ENCODE measurements around the gene CELF2.

CELF2 gene

DNA sequence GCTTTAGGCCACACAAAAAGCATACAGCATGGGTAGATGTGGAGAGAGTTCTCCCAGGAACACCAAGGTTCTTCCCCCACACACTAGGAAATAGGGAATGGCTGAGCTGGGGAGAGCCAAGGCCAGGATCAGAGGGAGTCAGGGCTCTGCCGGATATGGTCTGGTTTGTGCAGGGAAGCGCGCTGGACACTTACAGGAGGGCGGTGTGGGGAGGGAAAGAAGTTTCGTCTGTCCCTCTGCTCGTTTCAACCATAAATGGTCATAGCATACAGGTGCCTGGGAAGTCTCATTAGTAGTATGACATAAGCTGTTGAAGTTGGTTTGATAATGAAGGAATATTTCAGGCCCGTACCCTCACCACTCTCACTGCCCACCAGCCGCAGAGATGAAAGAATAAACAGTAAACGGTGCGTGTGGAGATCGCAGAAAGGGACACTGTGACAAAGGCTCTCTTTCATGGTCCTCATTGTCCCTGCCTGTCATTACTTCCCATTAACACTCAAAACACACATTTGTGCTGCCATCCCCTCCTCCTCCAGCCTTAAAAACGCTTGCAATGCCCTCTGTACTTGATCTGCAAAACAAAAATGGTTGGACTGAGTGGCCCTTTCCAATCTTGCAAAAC is 207.2 kb downstream of the CELF2 start:
- Mint-ChIP-seq H3K4me3 (no peak overlapping the region), H3K36me3 (ENCODE audit: low read depth) (no peaks in the 10 kb centered on the region), H3K4me1 (peaks cover 15% of the 10 kb centered on the region), H3K9me3 (no peaks in the 10 kb centered on the region), H3K27me3 (ENCODE audit: low read depth, poor library complexity) (no peaks in the 10 kb centered on the region), H3K27ac (peak overlapping the region; percentile 73)
- no peak for DNase-seq
- TF ChIP-seq, protein P1, sequence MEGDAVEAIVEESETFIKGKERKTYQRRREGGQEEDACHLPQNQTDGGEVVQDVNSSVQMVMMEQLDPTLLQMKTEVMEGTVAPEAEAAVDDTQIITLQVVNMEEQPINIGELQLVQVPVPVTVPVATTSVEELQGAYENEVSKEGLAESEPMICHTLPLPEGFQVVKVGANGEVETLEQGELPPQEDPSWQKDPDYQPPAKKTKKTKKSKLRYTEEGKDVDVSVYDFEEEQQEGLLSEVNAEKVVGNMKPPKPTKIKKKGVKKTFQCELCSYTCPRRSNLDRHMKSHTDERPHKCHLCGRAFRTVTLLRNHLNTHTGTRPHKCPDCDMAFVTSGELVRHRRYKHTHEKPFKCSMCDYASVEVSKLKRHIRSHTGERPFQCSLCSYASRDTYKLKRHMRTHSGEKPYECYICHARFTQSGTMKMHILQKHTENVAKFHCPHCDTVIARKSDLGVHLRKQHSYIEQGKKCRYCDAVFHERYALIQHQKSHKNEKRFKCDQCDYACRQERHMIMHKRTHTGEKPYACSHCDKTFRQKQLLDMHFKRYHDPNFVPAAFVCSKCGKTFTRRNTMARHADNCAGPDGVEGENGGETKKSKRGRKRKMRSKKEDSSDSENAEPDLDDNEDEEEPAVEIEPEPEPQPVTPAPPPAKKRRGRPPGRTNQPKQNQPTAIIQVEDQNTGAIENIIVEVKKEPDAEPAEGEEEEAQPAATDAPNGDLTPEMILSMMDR (IDR thresholded peaks at IDR 0.05) = no peak

DNA sequence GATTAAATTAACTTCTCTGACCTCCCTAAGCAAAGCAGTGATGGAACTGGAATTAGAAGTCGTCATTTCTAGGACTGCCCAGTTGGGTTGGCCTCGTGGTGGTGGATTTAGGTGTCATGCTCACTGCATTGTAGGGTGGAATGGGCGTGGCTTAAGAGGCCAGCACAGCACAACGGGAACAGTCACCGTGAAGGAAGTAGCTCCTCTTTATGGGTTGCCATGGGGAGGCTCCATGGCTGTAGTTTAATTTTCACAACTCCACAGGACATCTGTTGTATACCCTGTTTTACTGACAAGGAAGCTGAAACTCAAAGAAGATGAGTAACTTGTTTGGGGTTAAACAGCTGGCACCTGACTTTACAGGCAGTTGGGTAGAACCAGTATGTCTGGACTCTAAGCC is 208.3 kb downstream of the CELF2 start:
- no peaks in the 10 kb centered on the region for H3K27me3 Mint-ChIP-seq (ENCODE audit: low read depth, poor library complexity)
- DNase-seq = no peak
- H3K27ac Mint-ChIP-seq = no peak overlapping the region
- H3K4me3 Mint-ChIP-seq = no peak overlapping the region
- H3K36me3 Mint-ChIP-seq (ENCODE audit: low read depth) = no peaks in the 10 kb centered on the region
- peaks cover 25% of the 10 kb centered on the region for H3K4me1 Mint-ChIP-seq
- TF ChIP-seq, protein P1 (IDR thresholded peaks at IDR 0.05) = no peak
- no peaks in the 10 kb centered on the region for H3K9me3 Mint-ChIP-seq

DNA sequence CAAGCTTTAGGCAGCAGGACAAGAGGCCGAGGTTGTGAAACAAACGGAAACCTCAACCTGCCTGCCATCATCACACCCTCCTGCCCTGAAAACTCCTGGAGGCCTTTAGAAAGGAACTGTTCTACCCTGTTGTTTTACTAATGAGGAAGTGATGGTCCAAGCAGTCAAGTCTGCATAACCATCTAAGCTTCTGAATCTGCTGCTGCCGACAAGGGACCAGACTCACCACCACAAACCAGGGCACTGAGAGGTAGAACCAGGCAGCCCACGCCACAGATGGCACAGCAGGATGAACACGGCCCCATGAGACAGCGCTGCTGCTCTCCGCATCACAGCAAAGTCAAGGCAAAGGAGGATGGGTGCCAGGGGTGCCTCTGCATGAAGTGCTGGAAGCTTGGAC is 209.4 kb downstream of the CELF2 start:
- H3K27ac Mint-ChIP-seq = no peak overlapping the region
- H3K4me3 Mint-ChIP-seq = no peak overlapping the region
- peaks cover 31% of the 10 kb centered on the region for H3K4me1 Mint-ChIP-seq
- DNase-seq = no peak
- H3K9me3 Mint-ChIP-seq = no peaks in the 10 kb centered on the region
- no peaks in the 10 kb centered on the region for H3K36me3 Mint-ChIP-seq (ENCODE audit: low read depth)
- H3K27me3 Mint-ChIP-seq (ENCODE audit: low read depth, poor library complexity) = no peaks in the 10 kb centered on the region
- TF ChIP-seq, protein P1 (IDR thresholded peaks at IDR 0.05) = no peak

DNA sequence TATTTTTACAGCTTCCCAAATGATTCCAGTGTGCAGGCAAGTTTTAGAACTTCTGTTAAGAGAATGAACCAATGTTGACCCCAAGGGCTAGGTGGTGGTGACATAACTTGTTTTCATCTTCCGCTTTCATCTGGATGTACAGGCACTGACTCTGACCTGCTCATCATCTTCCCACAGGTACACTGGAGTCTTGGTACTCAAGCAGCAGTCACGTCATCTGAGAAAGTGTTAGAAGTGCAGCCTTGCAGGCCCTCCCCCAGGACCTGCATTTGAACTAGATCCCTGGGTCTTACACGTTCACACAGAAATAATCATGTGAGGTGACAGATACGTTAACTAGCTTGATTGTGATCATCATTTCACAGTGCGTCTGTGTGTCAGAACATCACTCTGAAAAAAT is 212.2 kb downstream of the CELF2 start:
- peaks cover 5% of the 10 kb centered on the region for H3K27me3 Mint-ChIP-seq (ENCODE audit: low read depth, poor library complexity)
- TF ChIP-seq, protein P1 (IDR thresholded peaks at IDR 0.05) = no peak

DNA sequence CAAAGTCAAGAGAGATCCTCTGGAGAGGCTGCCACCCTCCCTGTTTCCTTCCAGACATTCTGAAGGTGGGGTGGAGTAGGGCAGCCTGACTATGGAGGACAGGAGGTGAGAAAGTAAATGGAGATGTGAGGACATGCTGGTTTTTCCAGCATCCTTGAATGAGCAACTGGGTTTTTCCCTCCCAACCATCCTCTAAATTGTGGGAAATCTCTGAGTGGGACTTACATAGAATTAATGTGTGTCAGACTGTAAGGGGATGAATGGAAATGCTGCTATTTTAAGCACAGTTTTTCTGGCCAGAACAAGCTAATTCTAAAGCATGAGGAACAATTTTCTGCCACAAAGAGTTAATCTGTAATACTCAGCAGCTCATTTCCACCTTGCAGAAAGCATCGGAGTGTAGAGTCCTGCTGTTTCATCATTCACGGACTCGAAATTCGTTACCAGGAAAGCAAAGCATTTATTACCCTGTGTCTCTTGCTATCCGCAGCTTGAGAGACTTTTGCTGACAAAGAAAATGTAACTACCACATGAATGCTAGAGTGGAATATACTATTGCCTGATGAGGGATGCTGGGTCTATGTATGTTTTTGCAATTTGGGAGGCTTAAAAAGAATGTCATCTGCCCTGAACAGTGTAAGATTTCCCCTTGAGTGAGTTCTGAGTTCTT is 213.0 kb downstream of the CELF2 start:
- no peak for DNase-seq
- Mint-ChIP-seq H3K27me3 (ENCODE audit: low read depth, poor library complexity) (peaks cover 5% of the 10 kb centered on the region), H3K4me1 (peaks cover 45% of the 10 kb centered on the region), H3K9me3 (peaks cover 8% of the 10 kb centered on the region), H3K36me3 (ENCODE audit: low read depth) (no peaks in the 10 kb centered on the region), H3K4me3 (no peak overlapping the region), H3K27ac (no peak overlapping the region)
- TF ChIP-seq, protein P1 (IDR thresholded peaks at IDR 0.05) = no peak

More for the DNA sequence above, 212.2 kb downstream of the CELF2 start:
- peaks cover 8% of the 10 kb centered on the region for H3K9me3 Mint-ChIP-seq
- peaks cover 41% of the 10 kb centered on the region for H3K4me1 Mint-ChIP-seq
- no peak for DNase-seq
- no peak overlapping the region for H3K4me3 Mint-ChIP-seq
- no peaks in the 10 kb centered on the region for H3K36me3 Mint-ChIP-seq (ENCODE audit: low read depth)
- no peak overlapping the region for H3K27ac Mint-ChIP-seq

DNA sequence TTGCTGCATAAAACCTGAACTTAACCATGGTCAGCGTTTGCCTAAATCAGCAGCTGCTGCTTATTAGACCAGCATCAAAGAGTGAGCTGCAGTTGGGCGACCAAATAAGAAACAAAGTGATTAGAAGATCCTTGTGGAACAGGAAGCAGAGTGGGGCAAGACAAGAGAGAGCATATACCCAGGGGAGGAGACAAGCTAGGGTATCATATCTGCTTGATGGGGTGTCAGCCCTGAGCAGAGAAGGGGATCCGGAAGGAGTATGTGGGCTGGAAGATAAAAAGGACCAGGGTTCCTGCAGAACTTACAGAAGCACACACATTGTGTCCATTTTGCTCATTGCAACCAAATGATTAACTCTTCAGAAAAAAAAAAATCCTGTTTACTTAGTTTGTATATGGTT is 213.6 kb downstream of the CELF2 start:
- TF ChIP-seq, protein P1 (IDR thresholded peaks at IDR 0.05) = no peak
- DNase-seq = no peak
- Mint-ChIP-seq H3K4me3 (no peak overlapping the region), H3K4me1 (peaks cover 51% of the 10 kb centered on the region), H3K27ac (no peak overlapping the region), H3K9me3 (peaks cover 8% of the 10 kb centered on the region), H3K27me3 (ENCODE audit: low read depth, poor library complexity) (peaks cover 5% of the 10 kb centered on the region), H3K36me3 (ENCODE audit: low read depth) (no peaks in the 10 kb centered on the region)
